ENCODE results near the gene PDE4B.

DNA sequence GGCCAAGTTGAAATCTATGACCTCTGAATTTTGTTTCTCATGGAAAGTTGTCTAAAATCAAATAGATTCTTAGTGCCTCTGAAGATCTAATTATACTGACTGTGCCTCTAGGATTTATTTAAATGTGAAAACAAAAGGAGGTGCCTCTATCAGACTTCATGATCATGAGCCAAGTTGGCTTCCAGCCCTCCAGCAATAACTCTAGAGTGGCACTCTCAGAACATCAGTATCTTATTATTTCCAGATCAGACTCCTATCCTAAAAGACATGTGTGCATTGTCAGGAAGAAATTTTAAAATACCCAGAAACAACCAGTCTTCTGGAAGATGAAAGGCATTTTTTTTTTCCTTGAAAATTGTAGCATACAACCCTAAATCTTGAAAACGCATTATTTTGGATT lies 368.0 kb downstream of the PDE4B start:
- TF ChIP-seq, protein P1, sequence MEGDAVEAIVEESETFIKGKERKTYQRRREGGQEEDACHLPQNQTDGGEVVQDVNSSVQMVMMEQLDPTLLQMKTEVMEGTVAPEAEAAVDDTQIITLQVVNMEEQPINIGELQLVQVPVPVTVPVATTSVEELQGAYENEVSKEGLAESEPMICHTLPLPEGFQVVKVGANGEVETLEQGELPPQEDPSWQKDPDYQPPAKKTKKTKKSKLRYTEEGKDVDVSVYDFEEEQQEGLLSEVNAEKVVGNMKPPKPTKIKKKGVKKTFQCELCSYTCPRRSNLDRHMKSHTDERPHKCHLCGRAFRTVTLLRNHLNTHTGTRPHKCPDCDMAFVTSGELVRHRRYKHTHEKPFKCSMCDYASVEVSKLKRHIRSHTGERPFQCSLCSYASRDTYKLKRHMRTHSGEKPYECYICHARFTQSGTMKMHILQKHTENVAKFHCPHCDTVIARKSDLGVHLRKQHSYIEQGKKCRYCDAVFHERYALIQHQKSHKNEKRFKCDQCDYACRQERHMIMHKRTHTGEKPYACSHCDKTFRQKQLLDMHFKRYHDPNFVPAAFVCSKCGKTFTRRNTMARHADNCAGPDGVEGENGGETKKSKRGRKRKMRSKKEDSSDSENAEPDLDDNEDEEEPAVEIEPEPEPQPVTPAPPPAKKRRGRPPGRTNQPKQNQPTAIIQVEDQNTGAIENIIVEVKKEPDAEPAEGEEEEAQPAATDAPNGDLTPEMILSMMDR (IDR thresholded peaks at IDR 0.05; ENCODE audit: insufficient read depth, low read depth, low read length) = no peak
- TF ChIP-seq EZH2 (IDR thresholded peaks at IDR 0.05; ENCODE audit: insufficient read depth, low read length) = no peak
